ENCODE data around the gene TBC1D4. TPM values are rescaled to one million over a fixed set of nuclear protein-coding genes. Genes with fewer than 3 reads are reported as not detected.

The TBC1D4 gene
- total and polyA plus RNA-seq, 2 donors from 2014 or later = 14.7 to 51.8 TPM

GRCh38 chr13:75339635-75340374 lies 142.2 kb downstream of the TBC1D4 start:
- no peaks in the 10 kb centered on the region for H3K27me3 ChIP-seq (ENCODE audit: control insufficient read depth, insufficient read depth, low read length)
- no peak for DNase-seq
- no peak overlapping the region for H3K9ac ChIP-seq (ENCODE audit: low read length in 3 of 3)
- H3K27ac ChIP-seq (ENCODE audit: low read depth in 2 of 2, low read length in 2 of 2) = no peak overlapping the region
- H3K4me1 ChIP-seq (ENCODE audit: control insufficient read depth in 2 of 3, insufficient read depth in 2 of 3, low read depth in 1 of 3, low read length in 3 of 3) = no peaks in the 10 kb centered on the region
- H3K9me3 ChIP-seq (ENCODE audit: control insufficient read depth in 2 of 3, insufficient read depth in 1 of 3, low read length in 3 of 3) = no peaks in the 10 kb centered on the region
- H3K36me3 ChIP-seq (ENCODE audit: control insufficient read depth in 2 of 3, insufficient read depth in 3 of 3, low read length in 3 of 3) = peaks cover 2 to 5% (median 2%) of the 10 kb centered on the region in 3 donors
- H3K4me3 ChIP-seq (ENCODE audit: low read length in 3 of 3) = no peak overlapping the region
- FAIRE-seq = no peak
- TF ChIP-seq, protein P1, sequence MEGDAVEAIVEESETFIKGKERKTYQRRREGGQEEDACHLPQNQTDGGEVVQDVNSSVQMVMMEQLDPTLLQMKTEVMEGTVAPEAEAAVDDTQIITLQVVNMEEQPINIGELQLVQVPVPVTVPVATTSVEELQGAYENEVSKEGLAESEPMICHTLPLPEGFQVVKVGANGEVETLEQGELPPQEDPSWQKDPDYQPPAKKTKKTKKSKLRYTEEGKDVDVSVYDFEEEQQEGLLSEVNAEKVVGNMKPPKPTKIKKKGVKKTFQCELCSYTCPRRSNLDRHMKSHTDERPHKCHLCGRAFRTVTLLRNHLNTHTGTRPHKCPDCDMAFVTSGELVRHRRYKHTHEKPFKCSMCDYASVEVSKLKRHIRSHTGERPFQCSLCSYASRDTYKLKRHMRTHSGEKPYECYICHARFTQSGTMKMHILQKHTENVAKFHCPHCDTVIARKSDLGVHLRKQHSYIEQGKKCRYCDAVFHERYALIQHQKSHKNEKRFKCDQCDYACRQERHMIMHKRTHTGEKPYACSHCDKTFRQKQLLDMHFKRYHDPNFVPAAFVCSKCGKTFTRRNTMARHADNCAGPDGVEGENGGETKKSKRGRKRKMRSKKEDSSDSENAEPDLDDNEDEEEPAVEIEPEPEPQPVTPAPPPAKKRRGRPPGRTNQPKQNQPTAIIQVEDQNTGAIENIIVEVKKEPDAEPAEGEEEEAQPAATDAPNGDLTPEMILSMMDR (IDR thresholded peaks at IDR 0.05; ENCODE audit: borderline replicate concordance, extremely low read depth, insufficient read depth) = no peak
- intact Hi-C loops (cut with DNase I) = no loop called here

GRCh38 chr13:75334634-75335447 lies 147.1 kb downstream of the TBC1D4 start:
- no peaks in the 10 kb centered on the region for H3K9me3 ChIP-seq (ENCODE audit: control insufficient read depth in 2 of 3, insufficient read depth in 1 of 3, low read length in 3 of 3)
- H3K4me3 ChIP-seq (ENCODE audit: low read length in 3 of 3) = no peak overlapping the region
- H3K27me3 ChIP-seq (ENCODE audit: control insufficient read depth, insufficient read depth, low read length) = no peaks in the 10 kb centered on the region
- DNase-seq (peak in 1 of 5 donors; percentile 45), FAIRE-seq (no peak)
- intact Hi-C loops (cut with DNase I) = no loop called here
- TF ChIP-seq, protein P1 (IDR thresholded peaks at IDR 0.05; ENCODE audit: borderline replicate concordance, extremely low read depth, insufficient read depth) = no peak
- no peaks in the 10 kb centered on the region for H3K36me3 ChIP-seq (ENCODE audit: control insufficient read depth in 2 of 3, insufficient read depth in 3 of 3, low read length in 3 of 3)
- H3K27ac ChIP-seq (ENCODE audit: low read depth in 2 of 2, low read length in 2 of 2) = no peak overlapping the region
- no peaks in the 10 kb centered on the region for H3K4me1 ChIP-seq (ENCODE audit: control insufficient read depth in 2 of 3, insufficient read depth in 2 of 3, low read depth in 1 of 3, low read length in 3 of 3)
- H3K9ac ChIP-seq (ENCODE audit: low read length in 3 of 3) = no peak overlapping the region

- FAIRE-seq (no peak), DNase-seq (no peak)
- Histone ChIP-seq H3K27ac (ENCODE audit: low read depth in 2 of 2, low read length in 2 of 2) (no peak overlapping the region), H3K4me1 (ENCODE audit: control insufficient read depth in 2 of 3, insufficient read depth in 2 of 3, low read depth in 1 of 3, low read length in 3 of 3) (no peaks in the 10 kb centered on the region), H3K27me3 (ENCODE audit: control insufficient read depth, insufficient read depth, low read length) (no peaks in the 10 kb centered on the region), H3K4me3 (ENCODE audit: low read length in 3 of 3) (no peak overlapping the region), H3K36me3 (ENCODE audit: control insufficient read depth in 2 of 3, insufficient read depth in 3 of 3, low read length in 3 of 3) (no peaks in the 10 kb centered on the region), H3K9me3 (ENCODE audit: control insufficient read depth in 2 of 3, insufficient read depth in 1 of 3, low read length in 3 of 3) (no peaks in the 10 kb centered on the region), H3K9ac (ENCODE audit: low read length in 3 of 3) (no peak overlapping the region)
- TF ChIP-seq, protein P1 (IDR thresholded peaks at IDR 0.05; ENCODE audit: borderline replicate concordance, extremely low read depth, insufficient read depth) = no peak
- intact Hi-C loops (cut with DNase I) = no loop called here
Measured at GRCh38 chr13:75333103-75333502, 148.9 kb downstream of the TBC1D4 start.
